ENCODE results near the gene CUL2.

The CUL2 gene

DNA sequence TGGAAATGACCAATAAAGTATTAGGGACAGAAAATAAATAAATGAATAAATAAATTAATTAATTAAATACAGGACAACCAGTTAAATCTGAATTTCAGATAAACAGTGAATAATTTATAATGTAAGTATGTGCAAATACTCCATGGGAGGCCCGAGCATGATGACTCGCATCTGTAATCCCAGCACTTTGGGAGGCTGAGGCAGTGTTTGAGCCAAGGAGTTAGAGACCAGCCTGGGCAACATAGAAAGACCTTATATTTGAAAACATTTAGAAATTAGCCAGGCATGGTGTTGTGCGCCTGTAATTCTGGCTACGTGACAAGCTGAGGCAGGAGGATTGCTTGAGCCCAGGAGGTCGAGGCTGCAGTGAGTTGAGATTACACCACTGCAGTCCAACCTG, 123.7 kb downstream of the CUL2 start:
- Histone ChIP-seq H3K4me2 (ENCODE audit: low read depth, low read length, poor library complexity, severe bottlenecking) (no peak overlapping the region), H3K36me3 (ENCODE audit: low read length) (no peaks in the 10 kb centered on the region), H3K9me2 (replicated peaks; ENCODE audit: insufficient read depth, low read length) (no peaks in the 10 kb centered on the region), H3K4me3 (ENCODE audit: insufficient read depth, low read length, poor library complexity, severe bottlenecking) (no peak overlapping the region), H3K9ac (ENCODE audit: low read length) (no peak overlapping the region), H3K79me2 (ENCODE audit: insufficient read depth, low read length) (no peaks in the 10 kb centered on the region), H3K27me3 (ENCODE audit: low read length) (no peaks in the 10 kb centered on the region), H2AFZ (ENCODE audit: low read depth, low read length, severe bottlenecking) (no peak overlapping the region), H3K9me3 (ENCODE audit: insufficient read depth, low read length) (no peaks in the 10 kb centered on the region), H4K20me1 (ENCODE audit: low read depth, low read length) (no peaks in the 10 kb centered on the region), H3K27ac (ENCODE audit: low read depth, low read length) (no peak overlapping the region), H3F3A (ENCODE audit: insufficient read depth) (no peaks in the 10 kb centered on the region)
- no peak for TF ChIP-seq CTCF (IDR thresholded peaks at IDR 0.05; ENCODE audit: insufficient read depth, low read length, poor library complexity, severe bottlenecking)
- TF ChIP-seq EZH2phosphoT487 (conservative IDR thresholded peaks at IDR 0.05; ENCODE audit: low read length) = no peak

- Histone ChIP-seq H3K9me3 (ENCODE audit: insufficient read depth, low read length) (no peaks in the 10 kb centered on the region), H3K79me2 (ENCODE audit: insufficient read depth, low read length) (no peaks in the 10 kb centered on the region), H4K20me1 (ENCODE audit: low read depth, low read length) (no peaks in the 10 kb centered on the region), H3K4me2 (ENCODE audit: low read depth, low read length, poor library complexity, severe bottlenecking) (no peak overlapping the region), H3K4me3 (ENCODE audit: insufficient read depth, low read length, poor library complexity, severe bottlenecking) (no peak overlapping the region), H3K27ac (ENCODE audit: low read depth, low read length) (no peak overlapping the region), H3K27me3 (ENCODE audit: low read length) (no peaks in the 10 kb centered on the region), H3K9me2 (replicated peaks; ENCODE audit: insufficient read depth, low read length) (no peaks in the 10 kb centered on the region), H3F3A (ENCODE audit: insufficient read depth) (no peaks in the 10 kb centered on the region), H3K9ac (ENCODE audit: low read length) (no peak overlapping the region), H2AFZ (ENCODE audit: low read depth, low read length, severe bottlenecking) (no peak overlapping the region), H3K36me3 (ENCODE audit: low read length) (no peaks in the 10 kb centered on the region)
- TF ChIP-seq CTCF (IDR thresholded peaks at IDR 0.05; ENCODE audit: insufficient read depth, low read length, poor library complexity, severe bottlenecking) = no peak
- TF ChIP-seq EZH2phosphoT487 (conservative IDR thresholded peaks at IDR 0.05; ENCODE audit: low read length) = no peak
Observed at GRCh38 chr10:34966040-34966439, 124.1 kb downstream of the CUL2 start.

GRCh38 chr10:34964166-34964800, 125.9 kb downstream of the CUL2 start:
- no peak overlapping the region for H3K9ac ChIP-seq (ENCODE audit: low read length)
- H3F3A ChIP-seq (ENCODE audit: insufficient read depth) = no peaks in the 10 kb centered on the region
- H2AFZ ChIP-seq (ENCODE audit: low read depth, low read length, severe bottlenecking) = no peak overlapping the region
- H3K79me2 ChIP-seq (ENCODE audit: insufficient read depth, low read length) = no peaks in the 10 kb centered on the region
- TF ChIP-seq EZH2phosphoT487 (conservative IDR thresholded peaks at IDR 0.05; ENCODE audit: low read length) (no peak), CTCF (IDR thresholded peaks at IDR 0.05; ENCODE audit: insufficient read depth, low read length, poor library complexity, severe bottlenecking) (no peak)
- H3K27ac ChIP-seq (ENCODE audit: low read depth, low read length) = no peak overlapping the region
- no peaks in the 10 kb centered on the region for H3K9me2 ChIP-seq (replicated peaks; ENCODE audit: insufficient read depth, low read length)
- H3K9me3 ChIP-seq (ENCODE audit: insufficient read depth, low read length) = no peaks in the 10 kb centered on the region
- H3K4me2 ChIP-seq (ENCODE audit: low read depth, low read length, poor library complexity, severe bottlenecking) = no peak overlapping the region
- no peaks in the 10 kb centered on the region for H4K20me1 ChIP-seq (ENCODE audit: low read depth, low read length)
- H3K36me3 ChIP-seq (ENCODE audit: low read length) = no peaks in the 10 kb centered on the region
- no peaks in the 10 kb centered on the region for H3K27me3 ChIP-seq (ENCODE audit: low read length)
- no peak overlapping the region for H3K4me3 ChIP-seq (ENCODE audit: insufficient read depth, low read length, poor library complexity, severe bottlenecking)
